ENCODE results near the gene ZNF26. TPM values are rescaled to one million over a fixed set of nuclear protein-coding genes. Genes with fewer than 3 reads are reported as not detected.

ZNF26 gene, protein sequence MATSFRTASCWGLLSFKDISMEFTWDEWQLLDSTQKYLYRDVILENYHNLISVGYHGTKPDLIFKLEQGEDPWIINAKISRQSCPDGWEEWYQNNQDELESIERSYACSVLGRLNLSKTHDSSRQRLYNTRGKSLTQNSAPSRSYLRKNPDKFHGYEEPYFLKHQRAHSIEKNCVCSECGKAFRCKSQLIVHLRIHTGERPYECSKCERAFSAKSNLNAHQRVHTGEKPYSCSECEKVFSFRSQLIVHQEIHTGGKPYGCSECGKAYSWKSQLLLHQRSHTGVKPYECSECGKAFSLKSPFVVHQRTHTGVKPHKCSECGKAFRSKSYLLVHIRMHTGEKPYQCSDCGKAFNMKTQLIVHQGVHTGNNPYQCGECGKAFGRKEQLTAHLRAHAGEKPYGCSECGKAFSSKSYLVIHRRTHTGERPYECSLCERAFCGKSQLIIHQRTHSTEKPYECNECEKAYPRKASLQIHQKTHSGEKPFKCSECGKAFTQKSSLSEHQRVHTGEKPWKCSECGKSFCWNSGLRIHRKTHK
- 7.4 TPM for polyA plus RNA-seq (2012; ENCODE audit: insufficient read length, low read depth)

DNA sequence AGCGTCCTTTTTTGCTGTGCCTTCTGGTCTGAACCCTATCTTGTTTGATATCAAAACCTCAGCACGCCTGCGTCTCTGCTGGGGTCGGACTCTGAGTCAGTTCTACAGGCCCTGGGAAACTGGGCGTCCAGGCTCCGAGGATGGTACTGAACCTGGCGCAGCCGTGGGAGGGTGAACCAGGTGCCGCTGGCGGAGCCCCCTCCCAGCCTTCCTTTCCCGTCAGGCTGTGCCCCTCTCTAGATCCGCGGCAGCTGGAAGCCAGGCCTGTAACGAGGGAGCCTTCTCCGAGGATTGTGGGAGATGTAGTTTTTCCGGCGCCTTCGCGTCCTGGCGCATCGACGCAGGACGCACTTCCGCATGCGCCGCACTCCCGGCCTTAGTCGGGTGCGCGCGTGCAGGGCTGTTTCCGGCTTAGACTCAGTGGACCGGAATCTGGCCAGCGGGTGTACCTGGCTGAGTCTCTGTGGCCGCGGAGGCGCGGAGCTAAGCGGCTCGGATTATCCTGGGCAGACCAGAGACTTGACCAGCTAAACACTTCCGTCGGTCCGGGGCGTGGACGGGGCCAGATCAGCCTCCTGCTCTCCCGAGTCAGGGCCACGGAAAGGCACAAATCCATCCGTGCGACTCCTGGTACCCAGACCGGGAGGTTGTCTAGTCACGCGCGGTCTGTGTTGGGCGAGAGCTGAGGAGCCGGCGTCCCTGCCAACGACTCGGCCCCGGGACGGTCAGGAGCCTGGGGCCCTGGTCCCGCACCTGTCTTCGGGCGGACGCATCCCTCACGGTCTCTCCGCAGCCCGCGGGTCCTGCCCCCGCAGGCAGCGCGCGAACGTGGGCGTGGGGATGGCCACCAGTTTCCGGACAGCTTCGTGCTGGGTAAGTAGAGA, at the start of gene ZNF26:
Gene ZNF26 (plus strand): TSS at position 367 of the 884 bp plus-strand sequence. CDS start 474 bp downstream, at position 841.
- TF ChIP-seq SIN3A (IDR thresholded peaks at IDR 0.05; ENCODE audit: borderline replicate concordance, insufficient read depth, low read length): no peak
- TF ChIP-seq FOXP2 (optimal IDR thresholded peaks at IDR 0.05; ENCODE audit: borderline replicate concordance, extremely low read depth, extremely low read length, insufficient read depth): peak; percentile 76
- TF ChIP-seq, protein P1, sequence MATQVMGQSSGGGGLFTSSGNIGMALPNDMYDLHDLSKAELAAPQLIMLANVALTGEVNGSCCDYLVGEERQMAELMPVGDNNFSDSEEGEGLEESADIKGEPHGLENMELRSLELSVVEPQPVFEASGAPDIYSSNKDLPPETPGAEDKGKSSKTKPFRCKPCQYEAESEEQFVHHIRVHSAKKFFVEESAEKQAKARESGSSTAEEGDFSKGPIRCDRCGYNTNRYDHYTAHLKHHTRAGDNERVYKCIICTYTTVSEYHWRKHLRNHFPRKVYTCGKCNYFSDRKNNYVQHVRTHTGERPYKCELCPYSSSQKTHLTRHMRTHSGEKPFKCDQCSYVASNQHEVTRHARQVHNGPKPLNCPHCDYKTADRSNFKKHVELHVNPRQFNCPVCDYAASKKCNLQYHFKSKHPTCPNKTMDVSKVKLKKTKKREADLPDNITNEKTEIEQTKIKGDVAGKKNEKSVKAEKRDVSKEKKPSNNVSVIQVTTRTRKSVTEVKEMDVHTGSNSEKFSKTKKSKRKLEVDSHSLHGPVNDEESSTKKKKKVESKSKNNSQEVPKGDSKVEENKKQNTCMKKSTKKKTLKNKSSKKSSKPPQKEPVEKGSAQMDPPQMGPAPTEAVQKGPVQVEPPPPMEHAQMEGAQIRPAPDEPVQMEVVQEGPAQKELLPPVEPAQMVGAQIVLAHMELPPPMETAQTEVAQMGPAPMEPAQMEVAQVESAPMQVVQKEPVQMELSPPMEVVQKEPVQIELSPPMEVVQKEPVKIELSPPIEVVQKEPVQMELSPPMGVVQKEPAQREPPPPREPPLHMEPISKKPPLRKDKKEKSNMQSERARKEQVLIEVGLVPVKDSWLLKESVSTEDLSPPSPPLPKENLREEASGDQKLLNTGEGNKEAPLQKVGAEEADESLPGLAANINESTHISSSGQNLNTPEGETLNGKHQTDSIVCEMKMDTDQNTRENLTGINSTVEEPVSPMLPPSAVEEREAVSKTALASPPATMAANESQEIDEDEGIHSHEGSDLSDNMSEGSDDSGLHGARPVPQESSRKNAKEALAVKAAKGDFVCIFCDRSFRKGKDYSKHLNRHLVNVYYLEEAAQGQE (IDR thresholded peaks at IDR 0.05; ENCODE audit: insufficient read depth in 1 of 2, low read depth in 2 of 2, low read length in 2 of 2): 0 out of 4 replicates have a peak, but pooled peaks of 1 of the 2 experiments have one; percentile 29
- TF ChIP-seq TAF1 (IDR thresholded peaks at IDR 0.05; ENCODE audit: borderline replicate concordance, insufficient read depth, low read length): no peak
- peak; percentile 88 for TF ChIP-seq POLR2AphosphoS5 (IDR thresholded peaks at IDR 0.05; ENCODE audit: low read depth, low read length)

DNA sequence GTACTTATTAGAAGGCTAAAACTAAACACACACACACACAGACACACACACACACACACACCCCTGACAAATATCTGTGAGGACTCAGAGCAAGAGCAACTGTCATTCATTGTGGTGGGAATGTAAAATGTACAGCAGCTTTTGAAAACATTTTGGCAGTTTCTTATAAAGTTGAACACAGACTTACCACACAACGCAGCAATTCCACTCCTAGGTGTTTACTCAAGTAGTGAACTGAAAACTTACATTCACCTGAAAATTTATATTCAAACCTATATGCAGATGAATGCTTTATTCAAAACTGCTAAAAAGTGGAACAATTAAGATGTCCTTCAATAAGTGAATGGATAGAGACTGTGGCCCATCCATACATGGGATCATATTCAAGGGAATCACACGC, 48.7 kb upstream of the ZNF26 start:
- TF ChIP-seq SIN3A (IDR thresholded peaks at IDR 0.05; ENCODE audit: borderline replicate concordance, insufficient read depth, low read length): no peak
- TF ChIP-seq POLR2AphosphoS5 (IDR thresholded peaks at IDR 0.05; ENCODE audit: low read depth, low read length): no peak
- TF ChIP-seq TAF1 (IDR thresholded peaks at IDR 0.05; ENCODE audit: borderline replicate concordance, insufficient read depth, low read length): no peak
- TF ChIP-seq, protein P1 (IDR thresholded peaks at IDR 0.05; ENCODE audit: insufficient read depth in 1 of 2, low read depth in 2 of 2, low read length in 2 of 2): no peak
- TF ChIP-seq FOXP2 (optimal IDR thresholded peaks at IDR 0.05; ENCODE audit: borderline replicate concordance, extremely low read depth, extremely low read length, insufficient read depth): no peak

DNA sequence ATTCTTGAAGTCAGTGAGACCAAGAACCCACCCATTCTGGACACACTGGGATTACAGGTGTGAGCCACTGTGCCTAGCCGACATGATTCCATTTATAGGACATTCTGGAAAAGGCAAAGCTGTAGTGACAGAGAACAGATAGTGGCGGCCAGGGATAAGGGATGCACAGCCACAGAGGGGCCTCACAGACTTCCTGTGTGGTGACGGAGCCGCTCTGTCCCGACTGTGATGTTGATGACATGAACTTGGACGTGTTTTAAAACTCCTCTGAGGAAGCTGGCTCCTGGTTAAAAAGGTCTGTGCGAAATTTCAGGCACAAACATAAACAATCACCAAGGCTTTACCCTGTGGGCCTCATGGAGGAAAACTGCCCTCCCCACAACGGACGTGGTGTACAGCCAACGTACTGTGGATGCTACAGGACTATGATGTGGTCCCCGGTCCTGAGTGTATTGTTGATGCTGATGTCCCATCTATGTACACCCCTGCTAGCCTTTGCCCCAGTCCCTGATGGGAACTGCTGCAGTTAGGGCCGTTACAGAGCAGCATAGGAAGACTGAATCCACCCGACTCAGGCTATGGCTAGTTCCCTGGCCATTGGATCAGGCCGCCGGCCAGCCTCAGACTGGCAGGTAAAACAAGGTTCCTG, 46.0 kb upstream of the ZNF26 start:
- TF ChIP-seq SIN3A (IDR thresholded peaks at IDR 0.05; ENCODE audit: borderline replicate concordance, insufficient read depth, low read length) (no peak), TAF1 (IDR thresholded peaks at IDR 0.05; ENCODE audit: borderline replicate concordance, insufficient read depth, low read length) (no peak), FOXP2 (optimal IDR thresholded peaks at IDR 0.05; ENCODE audit: borderline replicate concordance, extremely low read depth, extremely low read length, insufficient read depth) (no peak), POLR2AphosphoS5 (IDR thresholded peaks at IDR 0.05; ENCODE audit: low read depth, low read length) (no peak)
- TF ChIP-seq, protein P1 (IDR thresholded peaks at IDR 0.05; ENCODE audit: insufficient read depth in 1 of 2, low read depth in 2 of 2, low read length in 2 of 2): no peak

DNA sequence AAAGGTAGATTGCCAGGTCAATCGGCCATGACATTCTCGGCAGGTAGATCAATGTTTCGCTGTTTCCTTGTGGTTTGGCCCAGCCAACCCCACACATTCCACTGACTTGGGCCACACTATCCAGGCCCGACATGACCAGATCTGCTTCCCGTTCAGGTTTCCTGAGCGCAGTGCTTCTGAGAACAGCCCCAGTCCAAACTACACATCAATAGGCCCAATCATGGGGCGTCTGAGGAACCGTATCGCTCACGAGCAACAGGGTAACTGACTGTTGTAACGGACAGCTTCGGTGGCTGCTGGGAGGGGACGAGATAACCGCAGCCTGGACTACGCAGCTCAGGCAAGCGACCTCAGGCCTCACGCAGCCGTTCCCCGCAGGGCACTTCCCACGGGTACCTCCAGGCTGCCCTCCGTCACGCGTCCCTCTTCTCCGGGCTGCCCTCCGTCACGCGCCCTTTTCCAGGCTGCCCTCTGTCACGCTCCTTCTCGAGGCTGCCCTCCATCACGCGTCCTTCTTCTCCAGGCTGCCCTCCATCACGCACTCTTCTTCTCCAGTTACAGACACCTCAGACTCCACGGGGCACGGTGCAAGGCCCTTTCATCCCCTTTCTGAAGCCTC, 44.7 kb upstream of the ZNF26 start:
- TF ChIP-seq TAF1 (IDR thresholded peaks at IDR 0.05; ENCODE audit: borderline replicate concordance, insufficient read depth, low read length) (no peak), POLR2AphosphoS5 (IDR thresholded peaks at IDR 0.05; ENCODE audit: low read depth, low read length) (no peak), SIN3A (IDR thresholded peaks at IDR 0.05; ENCODE audit: borderline replicate concordance, insufficient read depth, low read length) (no peak), FOXP2 (optimal IDR thresholded peaks at IDR 0.05; ENCODE audit: borderline replicate concordance, extremely low read depth, extremely low read length, insufficient read depth) (no peak)
- TF ChIP-seq, protein P1 (IDR thresholded peaks at IDR 0.05; ENCODE audit: insufficient read depth in 1 of 2, low read depth in 2 of 2, low read length in 2 of 2): no peak
